ENCODE measurements around the gene SLC29A3.

SLC29A3 gene

DNA sequence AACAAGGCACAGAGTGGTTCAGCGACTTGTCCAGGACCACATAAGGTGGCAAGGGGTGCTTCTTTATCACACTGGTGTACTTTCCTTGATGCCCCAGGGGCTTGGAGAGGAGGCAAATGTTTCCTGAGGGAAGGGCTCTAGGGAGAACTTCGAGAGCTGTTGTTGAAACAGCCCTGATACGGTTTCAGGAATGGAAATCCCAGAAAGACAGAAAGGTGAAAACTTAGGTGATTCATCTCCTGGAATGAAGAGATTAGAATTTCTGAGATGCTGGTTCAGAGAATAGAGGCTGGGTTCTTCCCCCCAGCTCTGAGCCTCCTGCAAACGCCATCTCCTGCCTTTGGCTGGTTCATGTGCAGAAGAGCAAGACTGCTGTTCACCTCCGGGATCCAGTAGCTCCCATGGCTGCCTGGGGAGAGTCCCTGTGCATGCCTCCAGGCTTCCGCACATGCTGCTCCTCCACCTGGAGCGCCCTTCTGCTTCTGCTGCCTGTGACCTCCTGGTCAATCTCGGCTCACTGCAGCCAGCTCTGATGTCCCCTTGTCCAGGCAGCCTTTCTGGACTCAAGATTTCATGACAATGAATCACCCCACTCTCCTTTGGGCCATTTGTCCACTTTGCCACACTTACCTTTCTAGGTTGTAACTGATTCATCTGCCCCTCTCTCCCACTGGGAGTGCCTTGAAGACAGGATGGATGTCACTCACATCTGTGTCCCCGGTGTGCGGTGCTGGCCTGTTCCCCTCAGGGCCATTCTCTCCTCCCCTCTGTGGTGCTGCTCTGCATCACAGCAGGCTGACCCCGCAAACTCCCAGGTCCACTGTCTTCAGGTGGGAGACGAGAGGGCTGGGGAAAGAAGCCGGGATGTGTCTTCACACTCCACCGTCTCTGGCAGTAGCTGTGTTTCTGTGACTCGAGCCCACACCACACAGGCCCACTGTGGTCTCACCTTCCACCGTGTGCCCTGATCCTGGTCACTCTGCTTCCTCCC, 74.0 kb downstream of the SLC29A3 start:
- DNase-seq (ENCODE audit: low read depth), result no peak

DNA sequence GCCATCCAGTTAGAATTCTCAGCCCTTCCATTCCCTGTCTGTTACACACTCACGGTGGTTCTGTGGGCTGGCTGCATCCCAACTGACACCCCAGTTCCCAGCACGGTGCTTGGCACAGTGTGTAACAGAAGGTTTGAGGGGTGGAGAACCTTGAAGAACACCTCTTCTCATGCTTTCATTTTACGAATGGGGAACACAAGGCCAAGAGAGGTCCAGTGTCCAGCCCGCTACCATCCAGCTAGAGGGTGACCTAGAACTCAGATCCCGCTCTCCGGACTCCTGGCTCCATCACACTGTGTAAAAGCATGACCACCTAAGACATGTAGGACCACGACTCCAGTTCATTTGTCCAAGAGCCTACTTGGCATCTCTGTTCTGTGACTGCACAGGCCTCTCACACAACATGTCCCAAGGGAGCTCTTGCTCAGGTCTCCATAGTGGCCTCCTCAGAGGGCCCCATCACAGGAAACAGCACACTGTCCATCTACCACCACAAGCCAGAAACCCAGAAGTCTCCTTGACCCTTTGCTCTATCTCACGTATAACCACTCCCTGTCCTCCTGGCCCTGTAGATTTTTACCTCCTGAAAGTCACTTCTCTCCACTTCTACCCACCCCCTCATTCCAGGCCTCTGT, 74.9 kb downstream of the SLC29A3 start:
- DNase-seq (ENCODE audit: low read depth), result no peak

DNA sequence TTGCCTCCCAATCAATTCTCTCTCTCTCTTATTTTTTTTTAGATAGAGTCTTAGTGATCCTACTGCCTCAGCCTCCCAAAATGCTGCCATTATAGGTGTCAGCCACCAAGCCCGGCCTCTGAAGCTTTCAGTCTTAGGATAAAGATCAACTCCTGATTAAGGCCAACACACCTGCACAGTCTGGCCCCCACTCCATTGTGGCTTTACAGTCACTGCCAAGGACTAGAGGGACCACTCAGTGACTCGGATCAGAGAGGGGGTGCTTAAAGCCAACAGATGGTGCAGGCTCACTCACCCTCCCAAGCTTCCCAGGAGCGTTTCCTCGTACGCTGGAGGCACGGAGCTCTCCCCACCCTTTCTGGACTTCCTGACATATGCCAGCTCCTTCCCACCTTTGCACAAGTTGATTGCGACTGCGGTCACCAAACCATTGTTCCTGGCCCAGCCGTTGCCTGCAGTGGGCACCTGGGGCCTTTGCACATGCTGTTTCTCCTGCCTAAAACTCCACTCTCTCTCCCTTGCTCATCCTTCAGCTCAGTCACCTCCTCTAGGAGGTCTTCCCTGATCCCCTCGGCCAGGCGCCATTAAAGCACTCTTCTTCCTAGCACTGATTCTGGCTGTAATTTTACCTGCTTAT, 76.0 kb downstream of the SLC29A3 start:
- no peak for DNase-seq (ENCODE audit: low read depth)

DNA sequence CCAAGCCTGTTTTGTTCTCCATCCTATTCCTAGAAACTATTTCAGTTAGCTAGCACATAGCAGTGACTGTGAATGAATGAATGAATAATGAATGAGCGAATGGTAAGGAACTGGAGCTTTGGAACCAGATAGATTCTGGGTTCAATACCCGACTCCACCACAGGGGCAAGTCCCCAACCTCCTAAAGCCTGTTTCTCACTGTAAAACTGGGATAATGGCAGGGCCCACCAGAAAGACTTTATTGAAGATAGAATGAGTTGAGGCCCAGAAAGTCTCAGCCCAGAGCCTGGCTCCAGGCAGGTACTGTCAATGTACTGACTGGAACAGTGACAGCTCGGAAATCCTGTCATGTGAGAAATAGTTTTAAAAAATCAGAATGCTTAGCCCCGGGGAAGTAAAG, 76.6 kb downstream of the SLC29A3 start:
- DNase-seq (ENCODE audit: low read depth), result no peak

DNA sequence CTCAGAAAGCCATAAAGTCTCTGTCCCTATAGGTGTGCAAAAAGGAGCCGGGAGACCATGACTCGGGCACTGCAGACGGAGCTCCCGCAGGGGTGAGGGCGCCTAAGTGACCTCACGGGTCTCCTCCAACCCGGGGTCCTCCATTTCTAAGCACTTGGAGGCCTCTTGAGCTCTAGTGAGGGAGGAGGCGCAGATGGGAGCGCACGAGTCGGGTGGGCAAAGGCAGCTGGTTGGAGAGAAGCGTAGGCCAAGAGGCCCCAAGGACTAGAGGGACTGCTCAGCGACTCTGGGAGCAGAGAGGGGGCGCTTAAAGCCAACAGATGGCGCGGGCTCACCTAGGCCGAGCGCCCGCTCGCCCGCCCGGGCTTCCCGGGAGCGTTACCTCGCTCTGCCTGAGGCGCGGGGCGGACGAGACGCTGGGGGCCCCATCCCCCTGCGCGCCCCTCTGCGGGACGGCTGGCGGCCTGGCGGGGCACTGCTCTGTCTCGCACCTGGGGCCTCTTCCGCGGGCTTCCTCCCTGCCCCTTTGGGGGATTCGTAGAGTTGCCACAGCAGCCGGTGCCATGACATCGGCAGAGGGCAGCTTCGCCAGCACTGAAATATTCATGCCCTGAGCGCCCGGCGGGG, 77.1 kb downstream of the SLC29A3 start:
- DNase-seq (ENCODE audit: low read depth), result no peak

DNA sequence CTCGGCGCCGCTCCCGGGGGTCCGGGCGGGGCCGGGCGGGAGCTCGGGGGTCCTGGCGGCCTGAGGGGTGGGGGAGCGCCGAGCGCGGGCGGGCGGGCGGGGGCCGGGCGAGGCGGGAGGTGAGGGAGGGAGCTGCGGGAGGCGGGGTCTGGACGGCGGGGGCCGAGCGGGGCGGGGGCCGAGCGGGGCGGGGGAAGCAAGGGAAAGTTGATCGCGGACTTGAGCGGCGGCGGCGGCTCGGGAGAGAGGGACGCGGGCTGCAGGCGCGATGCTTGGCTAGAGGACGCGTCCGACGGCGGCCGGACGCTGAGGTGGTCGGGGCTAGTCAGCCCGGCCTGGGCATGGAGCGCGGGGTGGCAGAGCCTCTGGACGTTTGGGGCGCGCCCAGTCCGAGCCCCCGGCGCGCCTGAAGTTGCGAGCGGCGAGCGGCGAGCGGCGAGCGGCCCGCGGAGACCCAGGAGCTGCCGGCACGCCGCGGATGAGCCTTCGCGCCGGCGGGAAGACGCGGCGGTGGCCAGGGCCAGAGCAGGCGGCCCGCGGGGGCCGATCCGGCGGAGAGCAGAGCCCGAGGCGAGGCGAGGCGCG, 77.7 kb downstream of the SLC29A3 start, which contains the start of gene CDH23:
CDH23 (plus strand) TSS at position 210 of the 585 bp plus-strand sequence. CDS start 42,912 bp downstream, outside the sequence.
- no peak for DNase-seq (ENCODE audit: low read depth)

DNA sequence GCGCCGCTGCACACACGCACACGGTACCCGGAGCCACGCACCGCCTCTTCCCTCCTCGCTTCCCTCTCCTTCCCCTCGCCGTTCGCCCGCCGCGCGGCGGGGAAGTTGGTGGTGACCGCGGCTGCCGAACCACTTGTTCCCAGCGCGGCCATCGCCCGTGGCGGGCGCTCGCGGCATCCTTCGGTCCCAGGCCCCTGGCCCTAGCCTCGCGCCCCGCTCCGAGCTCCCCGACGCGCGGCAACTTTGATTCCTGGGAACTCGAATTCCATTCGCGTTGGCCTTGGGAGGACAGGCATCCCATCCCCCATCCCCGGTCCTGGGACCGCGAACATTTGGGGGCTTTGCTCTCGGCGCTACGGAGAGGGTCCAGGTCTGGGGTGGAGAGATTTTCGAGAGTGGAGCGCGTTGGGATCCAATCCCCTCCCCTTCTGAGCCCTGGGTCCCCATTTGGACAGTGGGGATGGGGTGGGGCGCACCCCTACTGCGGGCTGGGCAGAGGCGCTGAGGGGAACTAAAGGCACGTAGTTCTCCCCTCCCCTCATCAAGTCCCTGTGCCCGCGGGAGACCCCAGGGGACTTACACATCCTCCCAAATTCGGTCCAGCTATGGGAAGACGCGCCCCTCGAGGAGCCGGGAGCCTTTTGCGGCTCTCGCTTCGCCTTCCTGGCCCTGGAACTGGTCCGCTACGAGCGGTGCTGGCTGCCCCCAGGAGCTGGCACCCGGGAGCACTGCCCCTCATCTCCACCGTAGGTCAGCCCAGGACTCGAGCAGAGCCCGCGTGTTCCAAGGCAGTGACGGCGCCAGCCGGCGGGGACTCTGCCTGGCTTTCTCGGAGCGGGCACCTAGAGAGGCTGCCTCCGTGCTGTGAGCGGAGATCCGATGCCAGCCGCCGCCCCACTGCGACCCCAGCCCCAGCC, 78.5 kb downstream of the SLC29A3 start:
- DNase-seq (ENCODE audit: low read depth), result no peak

DNA sequence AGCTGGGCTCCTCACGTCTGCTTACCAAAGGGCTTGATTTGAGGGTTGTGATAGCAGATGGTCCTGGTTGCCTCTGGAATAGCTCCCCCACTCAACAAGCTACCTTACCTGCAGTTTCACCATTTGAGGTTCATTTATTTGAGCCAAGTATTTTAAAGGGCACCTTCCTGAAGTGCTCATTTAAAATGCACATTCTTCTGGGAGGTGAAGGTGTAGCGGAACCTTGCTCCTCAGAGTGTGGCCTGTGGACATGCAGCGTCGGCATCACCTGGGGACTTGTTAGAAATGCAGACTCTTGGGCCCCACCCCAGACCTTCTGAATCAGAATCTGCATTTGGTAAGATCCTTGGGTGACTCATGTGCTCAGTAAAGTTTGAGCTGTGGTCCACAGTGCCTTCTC, 79.9 kb downstream of the SLC29A3 start:
- DNase-seq (ENCODE audit: low read depth), result no peak

DNA sequence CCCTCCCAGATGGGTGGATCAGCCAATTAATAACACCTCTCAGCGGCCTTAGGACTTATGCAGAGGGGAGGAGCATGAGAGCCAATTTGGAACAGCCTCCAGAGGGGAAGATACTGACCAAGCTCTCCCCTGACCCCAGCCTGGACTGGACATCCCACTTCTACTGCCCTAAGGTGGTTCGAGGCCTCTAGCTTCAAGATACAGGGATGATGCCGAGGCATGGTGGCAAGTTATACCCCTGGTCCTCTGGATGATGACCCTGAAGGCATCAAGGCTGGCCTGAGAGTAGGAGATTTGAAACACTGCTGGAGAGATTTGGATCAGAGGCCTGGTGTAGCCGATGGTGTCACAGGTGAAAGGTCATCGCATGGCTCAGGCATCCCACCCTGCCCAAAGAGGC, 80.9 kb downstream of the SLC29A3 start:
- no peak for DNase-seq (ENCODE audit: low read depth)

DNA sequence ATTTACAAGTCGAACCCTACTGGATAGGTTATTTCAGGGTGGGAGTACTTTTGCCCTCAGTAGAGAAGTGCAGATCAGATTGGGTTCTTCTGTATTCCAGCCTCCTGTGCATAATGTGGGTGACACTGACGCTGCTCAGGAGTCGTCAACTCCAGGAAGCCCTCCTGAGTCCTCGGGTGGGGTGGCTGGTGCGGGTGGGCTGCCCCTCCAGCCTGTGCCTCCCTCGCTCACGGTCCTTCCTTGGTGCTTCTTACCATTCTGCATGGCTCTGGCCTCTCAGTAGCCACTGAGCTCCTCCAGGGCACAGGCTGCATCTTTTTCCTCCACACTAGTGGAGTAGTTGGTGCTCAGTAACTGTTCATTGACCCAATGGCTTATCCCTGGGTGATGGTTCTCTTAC, 82.0 kb downstream of the SLC29A3 start:
- DNase-seq (ENCODE audit: low read depth), result no peak

DNA sequence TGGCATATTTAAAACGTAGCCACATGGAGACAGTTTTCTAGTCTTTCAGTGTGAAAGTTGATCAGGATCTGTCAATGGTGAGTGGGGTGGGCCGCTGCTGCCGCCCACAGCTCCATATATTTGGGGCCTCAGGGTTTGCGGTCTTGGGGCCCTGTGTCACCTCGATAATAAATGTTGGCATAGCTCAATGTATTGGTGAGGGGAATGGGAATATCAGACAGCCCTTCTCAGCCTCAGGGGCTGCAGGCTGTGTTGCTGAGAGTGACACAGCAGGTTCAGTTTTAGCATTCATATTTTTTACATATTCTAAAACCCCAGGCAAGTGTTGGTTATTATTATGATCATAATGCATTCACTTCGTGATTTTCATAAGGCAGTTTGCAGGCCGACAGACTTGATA, 82.9 kb downstream of the SLC29A3 start:
- no peak for DNase-seq (ENCODE audit: low read depth)

DNA sequence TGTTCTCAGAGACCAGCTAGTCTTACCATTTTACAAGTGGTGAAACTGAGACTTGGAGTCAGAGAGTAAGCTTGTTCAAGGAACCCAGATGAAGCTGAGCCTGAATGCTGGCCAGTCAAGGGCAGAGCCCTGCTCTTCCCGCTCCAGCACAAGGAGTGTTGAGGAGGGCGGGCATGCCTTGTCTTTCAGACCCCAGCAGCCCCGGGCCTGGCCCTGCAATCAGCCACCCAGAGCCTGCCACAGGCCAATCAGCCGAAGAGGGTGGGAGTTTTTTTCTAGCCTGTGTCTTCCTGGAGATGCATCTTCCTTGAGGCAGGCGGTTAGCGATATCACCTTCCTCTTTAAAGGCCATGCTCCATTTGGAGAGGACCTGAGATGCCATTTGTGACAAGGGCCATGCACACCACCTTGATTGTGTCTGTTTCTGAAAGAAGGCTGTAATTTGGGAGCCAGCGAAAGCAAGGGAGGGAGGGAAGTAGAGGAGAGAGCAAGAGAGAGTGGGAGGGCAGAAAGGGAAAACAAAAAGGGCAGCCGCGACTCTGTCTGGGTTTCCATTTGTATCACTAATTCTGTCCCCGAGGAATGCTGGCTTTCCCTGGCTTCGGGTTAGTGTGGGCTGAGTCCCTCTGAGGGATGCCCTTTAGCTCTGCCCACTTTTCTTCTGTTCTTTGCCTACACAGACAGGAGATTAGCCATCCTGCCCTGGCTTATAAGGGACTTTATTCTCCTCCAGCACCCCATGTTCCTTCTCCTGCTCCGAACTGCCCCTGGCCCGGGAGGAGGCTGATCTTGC, 85.6 kb downstream of the SLC29A3 start:
- DNase-seq (ENCODE audit: low read depth), result no peak

DNA sequence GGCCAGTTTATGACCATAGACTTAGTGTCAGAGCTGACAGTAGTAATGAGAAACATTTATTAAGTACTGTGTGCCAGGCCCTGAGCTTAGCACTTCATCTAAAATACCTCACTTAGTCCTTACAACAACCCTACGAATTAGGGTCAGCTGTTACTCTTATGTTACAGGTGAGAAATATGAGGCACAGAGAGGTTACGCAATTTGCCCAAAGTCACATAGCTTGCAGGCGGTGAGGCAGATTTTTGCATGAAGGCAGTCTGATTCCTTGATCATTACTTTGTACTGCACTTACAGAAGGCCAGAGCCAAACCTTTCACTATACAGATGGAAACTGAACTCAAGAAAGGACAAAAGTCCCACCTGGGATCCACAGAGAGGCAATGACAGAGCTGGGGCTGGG, 87.8 kb downstream of the SLC29A3 start:
- no peak for DNase-seq (ENCODE audit: low read depth)

DNA sequence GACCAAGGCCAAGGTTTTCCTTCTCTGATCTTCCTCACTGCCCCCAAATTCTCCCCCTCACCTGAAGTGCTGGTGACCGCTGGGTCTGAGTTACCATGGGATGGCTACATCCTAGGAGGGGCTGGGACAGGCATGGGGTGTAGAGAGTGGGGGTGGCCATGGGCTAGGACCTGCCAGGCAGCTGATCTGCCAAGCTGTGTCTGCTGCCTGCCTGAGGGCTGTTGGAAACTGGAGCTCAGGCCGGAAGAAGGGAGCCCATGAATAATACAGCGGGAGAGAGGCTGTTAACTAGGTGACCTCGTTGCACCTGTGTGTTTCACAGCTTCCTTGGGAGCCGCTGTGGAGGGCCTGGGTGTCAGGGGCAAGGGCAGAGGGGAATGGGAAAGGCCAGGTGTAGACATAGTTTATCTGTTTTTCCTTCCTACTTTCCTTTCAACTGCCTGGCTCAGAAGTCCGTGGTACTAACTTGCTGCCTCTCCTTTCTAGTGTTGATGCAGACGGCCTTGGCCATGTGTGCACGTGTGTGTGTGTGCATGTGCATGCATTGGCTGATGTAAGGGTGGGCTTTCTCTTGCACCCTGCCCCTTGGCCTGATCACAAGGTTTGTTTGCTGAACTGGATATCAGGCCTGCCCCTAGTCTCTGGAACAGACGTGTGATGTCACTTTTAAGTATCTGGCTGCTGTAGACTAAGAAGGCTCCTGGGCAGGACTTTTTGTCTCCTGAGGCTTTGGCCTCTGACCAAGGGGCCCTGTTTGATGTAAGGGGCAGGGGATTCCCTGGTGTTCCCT, 89.6 kb downstream of the SLC29A3 start:
- DNase-seq (ENCODE audit: low read depth), result no peak

DNA sequence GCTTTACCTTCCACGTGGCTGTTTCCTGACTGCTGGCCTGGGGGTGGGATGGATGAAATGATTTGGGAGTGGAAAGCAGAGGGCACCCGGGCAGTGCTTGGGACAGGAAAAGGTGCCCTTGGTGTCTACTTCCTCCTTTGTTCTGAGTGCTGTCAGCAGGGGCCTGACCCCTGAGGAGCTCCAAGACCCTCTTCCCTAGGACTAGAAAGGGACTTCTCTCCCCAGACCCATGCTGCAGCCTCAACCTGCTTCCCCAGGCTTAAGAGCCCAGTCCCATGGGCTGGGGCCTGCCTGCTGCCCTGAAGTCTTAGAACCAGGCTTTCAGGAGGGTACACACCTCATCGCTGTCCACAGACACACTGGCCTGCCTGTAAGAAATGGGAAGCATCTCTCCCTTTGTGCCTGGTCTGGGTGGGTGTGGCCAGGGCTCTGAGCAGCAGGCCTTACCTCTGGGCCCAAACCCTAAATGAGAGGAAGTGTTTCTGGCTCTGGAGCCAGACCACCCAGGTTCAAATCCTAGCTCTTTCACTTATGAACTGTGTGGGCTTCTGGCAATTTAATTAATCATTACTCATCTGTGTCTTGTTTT, 90.6 kb downstream of the SLC29A3 start:
- DNase-seq (ENCODE audit: low read depth), result no peak
